Embryonic facial prominence (tissue), 1 donor: ENCODE measurements around the gene TEX36.
"Not testable (repeated sequence)": the region's sequence is repeated elsewhere in the genome, so short reads cannot be mapped to it uniquely, and the experiment has no call there.

Source experiments
- DNase-seq: peaks from one replicate; pipeline ENCODE4 v3.0.0-alpha.2; 2016; ENCODE audit errors: extremely low spot score

TEX36 gene

DNA sequence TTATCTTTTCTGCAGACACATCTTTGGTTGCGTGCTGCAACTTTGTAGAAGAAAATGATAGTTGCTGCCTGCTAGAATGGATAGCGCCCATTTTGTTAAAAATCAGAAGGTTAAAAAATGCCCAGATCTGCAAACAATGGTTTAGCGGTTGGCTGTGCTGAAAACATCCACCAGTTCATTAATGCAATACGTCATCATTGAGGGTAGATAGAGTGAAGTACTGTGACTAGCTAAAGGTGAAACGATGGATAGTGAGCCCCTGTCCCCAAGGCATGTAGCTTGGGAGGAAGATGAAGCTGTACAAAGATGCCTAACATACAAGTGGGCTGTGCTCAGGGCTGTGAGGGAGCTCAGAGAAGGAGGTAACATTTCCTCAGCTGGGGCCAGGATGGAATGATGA is 48.4 kb downstream of the TEX36 start:
- no peak for DNase-seq

DNA sequence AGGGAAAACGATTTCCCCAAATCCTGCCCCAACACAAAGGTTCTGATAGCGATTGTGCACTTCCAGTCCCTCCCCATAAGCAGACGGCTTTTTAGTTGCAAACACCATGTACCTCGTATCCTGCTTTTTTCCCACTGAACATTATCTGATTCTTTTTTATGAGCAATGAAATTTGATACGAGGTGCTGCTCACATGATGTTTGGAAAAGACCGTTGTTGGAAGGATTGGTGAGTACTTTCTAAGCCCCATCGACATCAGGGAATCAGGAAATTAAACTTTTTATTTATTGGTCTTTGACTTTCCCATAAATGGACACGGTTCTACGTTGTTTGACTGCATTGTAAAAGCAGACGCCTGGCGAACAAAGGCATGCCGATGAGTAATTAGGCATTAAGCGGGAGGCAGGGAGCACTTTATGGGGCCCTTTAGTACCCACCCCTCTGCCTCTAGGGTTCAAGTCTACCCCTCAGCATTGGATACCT is 49.4 kb downstream of the TEX36 start:
- DNase-seq, result no peak

DNA sequence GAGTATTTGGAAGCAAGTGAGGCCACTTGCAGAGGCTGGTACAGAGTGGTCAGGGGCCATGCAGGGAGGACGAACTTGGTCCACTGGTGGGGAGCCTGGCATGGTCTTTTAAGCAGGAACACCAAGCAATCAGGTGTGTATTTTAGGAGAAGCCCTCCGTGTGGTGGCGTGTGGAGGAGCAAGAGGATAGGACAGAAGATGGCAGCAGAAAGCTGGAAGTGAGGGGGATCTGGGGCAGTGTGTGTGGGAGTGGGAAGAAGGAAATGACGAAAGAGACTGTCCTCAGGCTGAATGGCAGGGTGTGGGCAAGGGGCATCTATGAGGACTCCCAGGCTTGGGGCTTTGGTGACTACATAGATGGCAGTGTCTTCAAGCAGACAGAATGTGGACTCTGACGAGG is 51.2 kb downstream of the TEX36 start:
- DNase-seq, result no peak

DNA sequence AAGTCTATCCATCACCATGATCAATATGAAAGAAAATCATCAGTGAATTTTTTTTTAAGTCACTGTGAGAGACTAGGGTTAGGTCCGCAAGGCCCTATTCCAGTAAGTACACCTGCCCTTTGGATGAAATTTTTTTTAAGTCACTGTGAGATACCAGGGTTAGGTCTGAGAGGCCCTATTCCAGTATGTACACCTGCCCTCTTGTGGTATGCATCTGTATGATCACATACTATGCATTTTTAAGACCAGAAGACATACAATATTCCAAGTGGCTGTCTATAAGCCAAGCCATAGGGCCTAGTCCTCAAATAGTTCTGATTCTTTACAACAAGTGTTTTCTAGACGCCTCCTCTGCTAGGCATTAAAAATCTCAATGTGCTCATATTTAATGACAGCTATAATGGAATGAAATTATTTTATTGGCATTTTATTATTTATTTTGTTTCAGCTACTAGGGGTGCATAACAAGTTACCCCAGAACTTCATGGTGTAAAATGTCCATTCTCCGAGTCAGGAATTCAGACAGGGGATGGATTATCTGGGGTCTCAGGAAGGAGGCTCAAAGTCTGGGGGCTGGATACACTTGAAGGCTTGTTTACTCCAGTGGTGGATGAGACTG is 53.1 kb downstream of the TEX36 start:
- DNase-seq, result peak; percentile 42

DNA sequence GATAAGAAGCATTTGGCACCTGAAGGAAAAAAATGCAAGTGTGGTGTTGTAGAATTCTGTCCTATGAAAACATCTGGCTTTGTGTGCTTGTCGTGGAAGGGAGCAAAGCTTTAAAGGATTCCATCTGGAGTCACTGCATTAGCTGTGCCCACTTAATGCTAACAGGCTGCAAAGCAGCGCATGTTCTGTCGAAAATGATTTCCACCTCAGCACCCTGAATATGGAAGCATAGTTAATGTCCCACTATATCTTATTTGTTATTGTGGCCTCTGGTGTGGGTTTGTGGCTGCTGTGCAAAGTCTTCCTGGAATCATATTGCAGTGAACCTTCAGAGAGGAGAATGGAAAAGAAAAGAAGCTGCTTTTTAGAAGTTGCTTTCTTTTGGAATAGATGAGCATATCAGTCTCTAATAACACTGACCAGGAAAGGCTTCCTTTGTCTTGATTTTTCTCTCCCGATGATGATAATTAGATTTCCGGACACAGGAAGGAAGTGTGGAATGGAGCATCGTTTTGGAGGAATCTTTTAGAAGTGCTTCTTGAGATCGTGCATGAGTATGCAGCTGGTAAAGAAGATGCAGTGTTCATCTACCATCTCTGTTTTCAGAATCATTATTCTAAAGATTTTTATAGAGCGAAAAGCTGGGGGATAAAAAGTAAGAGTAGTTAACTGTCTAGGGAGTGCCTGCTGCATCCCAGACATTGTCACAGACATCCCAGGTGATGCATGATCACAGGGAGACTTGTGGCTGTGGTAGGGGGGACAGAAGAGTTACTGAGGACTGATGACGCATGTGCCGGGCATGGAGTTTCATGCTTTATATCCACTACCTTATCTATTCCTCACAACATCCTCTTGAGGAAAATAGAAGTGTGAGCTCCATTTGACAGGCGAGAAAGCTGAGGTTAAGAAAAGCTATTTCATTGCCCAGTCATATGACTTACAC is 54.6 kb downstream of the TEX36 start:
- no peak for DNase-seq

DNA sequence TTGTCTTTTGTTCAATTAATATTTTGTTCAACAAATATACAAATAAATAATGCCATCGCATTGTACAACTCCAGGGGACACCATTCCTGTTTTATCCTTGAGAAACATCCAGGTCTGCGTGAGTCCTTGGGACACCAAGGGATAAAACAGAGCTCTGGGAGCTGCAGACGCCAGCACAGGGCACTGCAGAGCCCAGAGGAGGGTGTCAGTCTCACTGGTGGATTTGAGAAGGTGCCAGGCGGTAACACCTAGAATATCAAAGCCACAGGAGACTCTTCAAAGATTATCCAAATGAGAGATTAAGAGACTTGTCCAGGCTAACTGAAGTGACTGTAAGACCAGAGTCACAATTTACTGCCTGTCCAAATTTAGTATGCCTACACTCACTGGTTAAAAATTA is 55.3 kb downstream of the TEX36 start:
- DNase-seq, result no peak

DNA sequence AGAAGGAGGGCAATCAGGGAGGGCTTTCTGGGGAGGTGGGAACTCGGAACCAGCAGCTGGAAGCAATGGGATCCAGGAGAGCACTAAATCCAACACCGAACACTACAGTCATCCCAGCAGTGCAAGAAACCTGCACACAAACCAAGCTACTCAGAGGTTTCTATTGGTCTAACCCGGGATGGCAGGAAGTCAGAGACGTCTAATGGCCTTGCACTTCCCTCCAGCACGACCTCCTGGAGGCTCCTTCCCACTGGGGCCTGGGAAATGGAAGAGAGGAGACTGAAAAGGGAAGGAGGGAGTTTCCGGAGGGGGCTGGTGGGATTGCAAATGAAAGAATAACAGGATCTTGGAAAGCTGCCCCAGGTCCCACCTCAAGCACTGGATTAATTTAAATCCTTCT is 56.3 kb downstream of the TEX36 start:
- no peak for DNase-seq

DNA sequence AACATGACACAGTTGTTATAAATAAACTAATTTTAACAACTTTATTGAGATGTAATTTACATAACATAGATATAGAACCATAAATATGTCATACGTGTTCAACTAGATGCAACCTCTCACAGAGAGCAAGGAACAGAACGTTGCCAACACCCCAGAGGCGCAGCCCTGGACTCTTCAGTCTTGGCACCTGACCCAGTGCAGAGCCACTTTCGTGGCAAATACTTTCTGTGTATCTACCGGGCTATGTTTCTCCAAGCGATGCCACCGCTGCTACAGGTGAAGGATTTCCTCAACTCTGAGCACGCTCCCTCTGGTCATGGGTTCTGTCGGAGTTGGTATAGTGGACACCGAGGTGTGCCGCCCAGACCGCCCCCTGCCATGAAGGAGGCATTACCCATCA is 57.4 kb downstream of the TEX36 start:
- no peak for DNase-seq

DNA sequence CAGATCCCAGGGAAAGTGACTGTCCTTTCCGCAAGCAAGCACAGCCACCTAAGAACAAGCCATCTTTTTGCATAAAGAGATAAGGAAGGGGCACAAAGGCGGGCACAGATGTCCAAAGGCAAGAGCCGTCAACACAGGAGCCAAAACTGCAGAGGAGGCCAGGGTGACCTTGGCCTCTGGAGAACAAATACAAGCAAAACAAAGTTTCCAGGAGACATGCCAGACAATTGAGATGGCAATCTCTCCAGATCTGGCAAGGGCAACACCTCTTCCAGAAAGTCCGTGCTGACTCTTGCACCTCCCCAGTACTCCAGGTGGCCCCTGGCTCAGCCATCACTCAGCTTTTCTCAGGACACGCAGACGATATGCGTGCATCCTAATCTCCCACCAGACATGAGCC is 58.2 kb downstream of the TEX36 start:
- no peak for DNase-seq

DNA sequence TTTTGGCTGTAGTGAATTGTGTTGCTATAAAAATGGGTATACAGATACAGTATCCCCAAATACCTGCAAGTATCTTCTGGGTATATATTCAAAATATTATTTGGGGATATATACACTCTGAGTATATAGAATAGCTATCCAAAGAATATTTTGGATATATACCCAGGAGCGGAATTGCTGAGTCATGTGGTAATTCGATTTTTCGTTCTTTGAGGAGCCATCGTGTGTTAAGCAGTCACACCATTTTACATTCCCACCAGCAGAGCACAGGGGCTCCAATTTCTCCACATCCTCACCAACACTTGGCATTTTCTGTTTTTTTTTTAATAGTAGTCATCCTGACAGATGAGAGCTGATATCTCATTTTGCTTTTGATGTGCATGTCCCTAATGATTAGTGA is 61.9 kb downstream of the TEX36 start:
- DNase-seq, result no peak

DNA sequence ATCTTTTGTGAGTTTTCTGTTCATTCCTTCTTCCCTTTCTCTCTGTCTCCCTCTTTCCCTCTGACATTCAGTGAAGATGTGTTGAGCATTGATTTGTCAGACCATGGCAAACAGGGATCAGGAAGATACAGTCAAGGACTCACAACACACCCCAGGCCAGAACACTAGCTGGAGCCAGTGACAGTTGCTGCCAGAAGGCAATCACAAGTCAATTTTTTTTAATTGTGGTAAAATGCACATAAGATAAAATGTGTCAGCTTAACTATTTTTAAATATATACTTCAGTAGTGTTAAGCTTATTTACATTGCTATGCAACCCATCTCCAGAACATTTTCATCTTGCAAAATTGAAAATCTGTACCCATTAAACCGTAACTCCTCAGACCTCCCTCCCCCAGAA is 62.6 kb downstream of the TEX36 start:
- DNase-seq, result no peak

DNA sequence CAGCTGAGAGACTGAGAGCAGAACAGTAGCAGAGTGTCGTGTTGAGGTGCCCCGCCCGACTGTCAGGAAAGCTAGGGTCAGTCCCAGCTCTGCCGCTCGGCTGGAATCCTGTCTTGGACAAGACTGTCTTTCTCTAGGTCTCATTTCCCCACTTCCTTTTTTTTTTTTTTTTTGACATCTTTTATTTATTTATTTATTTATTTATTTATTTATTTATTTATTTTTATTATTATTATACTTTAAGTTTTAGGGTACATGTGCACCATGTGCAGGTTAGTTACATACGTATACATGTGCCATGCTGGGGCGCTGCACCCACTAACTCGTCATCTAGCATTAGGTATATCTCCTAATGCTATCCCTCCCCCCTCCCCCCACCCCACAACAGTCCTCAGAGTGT is 69.9 kb downstream of the TEX36 start:
- DNase-seq, result not testable (repeated sequence)

DNA sequence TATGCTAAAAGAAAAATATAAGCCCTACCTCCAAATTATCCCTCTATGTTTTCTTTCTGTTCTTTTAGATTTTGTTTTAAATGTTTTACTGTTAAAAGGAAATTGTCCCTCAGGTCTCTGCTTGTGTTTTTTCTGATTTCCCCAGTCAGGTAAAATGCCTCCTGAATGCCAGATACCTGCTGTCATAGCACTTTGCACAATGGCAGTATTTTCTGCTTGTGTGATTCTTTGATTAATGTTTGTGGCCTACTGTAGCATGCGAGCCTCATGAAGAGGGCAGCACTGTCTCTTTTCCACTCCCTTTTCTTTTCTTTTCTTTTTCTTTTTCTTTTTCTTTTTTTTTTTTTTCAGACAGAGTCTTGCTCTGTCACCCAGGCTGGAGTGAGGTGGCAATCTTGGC is 71.2 kb downstream of the TEX36 start:
- DNase-seq, result no peak

DNA sequence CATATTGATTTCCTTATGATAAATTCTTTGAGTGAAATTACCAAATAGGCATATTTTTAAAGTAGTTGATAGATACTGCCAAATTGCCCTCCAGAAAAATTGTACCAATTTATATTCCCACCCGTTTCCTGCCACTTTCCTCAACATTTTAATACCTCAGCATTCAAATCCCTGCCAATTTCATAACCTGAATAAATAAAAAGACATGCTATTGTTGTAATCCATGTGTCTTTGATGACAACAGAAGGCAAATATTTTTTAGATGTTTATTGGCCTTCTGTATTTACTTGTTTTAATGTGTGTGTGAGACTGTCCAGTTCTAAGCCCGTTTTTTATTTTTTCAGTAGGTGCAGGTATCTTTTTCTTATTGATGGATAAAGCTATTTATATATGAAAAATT is 71.7 kb downstream of the TEX36 start:
- DNase-seq, result no peak

DNA sequence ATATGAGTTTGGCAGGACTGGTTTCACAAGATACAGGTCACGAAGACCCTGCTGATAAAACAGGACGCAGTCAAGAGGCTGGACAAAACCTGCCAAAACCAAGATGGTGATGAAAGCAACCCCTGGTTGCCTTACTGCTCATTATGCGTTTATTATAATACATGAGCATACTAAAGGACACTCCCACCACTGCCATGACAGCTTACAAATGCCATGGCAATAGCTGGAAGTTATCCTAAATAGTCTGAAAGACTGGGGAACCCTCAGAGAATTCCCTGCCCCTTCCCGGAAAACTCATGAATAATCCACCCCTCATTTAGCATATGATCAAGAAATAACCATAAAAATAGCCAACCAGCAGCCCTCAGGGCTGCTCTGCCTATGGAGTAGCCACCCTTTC is 73.1 kb downstream of the TEX36 start:
- DNase-seq, result no peak

DNA sequence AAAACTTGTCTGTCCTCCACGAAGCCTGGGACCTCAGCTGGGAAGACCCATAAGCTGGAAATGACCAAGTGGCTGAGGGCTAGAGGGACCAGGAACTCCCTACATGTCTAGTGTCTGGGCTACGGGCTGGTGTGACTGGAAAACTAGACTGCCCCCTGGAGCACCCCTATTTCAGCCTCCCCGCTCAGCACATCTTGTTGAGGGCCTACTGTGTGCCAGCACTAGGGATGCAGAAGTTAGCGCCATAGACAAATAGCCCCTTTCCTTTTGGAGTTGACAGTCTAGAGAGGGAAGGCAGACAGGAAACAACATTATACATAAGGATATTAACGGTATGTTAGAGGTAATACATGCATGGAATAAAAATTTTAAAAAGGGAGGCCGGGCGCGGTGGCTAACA is 74.5 kb downstream of the TEX36 start:
- no peak for DNase-seq

DNA sequence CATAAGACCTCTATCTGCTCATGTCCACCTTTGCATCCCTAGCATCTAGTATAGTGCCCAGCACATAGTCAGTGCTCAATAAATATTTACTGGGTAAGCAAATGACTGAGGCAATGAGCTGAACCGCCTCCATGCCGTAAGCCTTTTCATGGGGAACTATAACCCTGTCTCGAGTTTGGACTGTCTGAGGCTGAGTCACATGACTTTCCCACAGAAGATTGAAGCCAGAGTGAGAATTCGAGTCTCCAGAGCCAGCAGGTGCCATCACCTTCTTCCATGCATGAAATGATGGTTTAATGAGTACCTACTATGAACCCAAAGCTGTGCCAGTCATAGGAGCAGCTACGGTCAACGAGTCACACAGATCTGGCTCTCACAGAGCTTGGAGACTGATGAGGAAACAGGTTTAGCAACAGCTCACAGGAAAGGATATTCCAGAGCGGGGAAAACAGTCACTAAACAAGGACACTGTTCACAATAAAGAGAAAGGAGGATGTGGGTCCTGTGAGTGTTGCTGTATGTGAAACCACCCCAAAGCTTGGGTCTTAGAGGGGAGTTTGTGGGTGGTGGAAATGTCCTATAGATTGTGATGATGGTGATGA is 75.2 kb downstream of the TEX36 start:
- DNase-seq, result no peak

DNA sequence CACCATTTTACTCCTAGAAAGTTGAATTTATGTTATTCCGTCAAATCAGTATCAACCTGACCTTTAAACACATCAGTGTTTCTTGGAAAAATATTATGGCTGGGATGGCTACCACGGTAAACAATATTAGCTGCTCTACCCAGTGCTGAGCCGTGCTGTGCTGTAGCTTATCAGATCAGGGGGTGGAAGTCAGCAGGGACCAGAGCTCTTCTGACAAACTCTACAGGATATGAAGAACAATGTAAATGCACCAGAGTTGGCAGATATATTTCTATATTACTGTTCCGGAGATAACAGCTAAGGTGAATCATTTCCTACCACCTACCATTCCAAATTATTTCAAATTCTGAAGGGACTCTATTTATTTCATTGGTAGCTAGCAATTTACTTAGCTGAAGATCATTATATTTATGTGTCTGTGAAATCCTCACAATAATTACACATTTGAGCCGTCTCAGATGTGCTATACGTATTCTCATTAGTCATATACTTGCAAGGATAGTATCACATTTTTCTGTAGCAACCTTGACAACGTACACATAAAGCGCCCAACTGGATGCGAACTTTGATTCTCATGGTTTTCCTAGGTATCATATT is 76.5 kb downstream of the TEX36 start:
- no peak for DNase-seq
